Lung (tissue), 12 donors: ENCODE data around the gene ZNF276. TPM values are rescaled to one million over a fixed set of nuclear protein-coding genes. Genes with fewer than 3 reads are reported as not detected.
A peak's percentile ranks its signal among the peaks of the same experiment; 100 is the strongest.
"Not testable (repeated sequence)": the region's sequence is repeated elsewhere in the genome, so short reads cannot be mapped to it uniquely, and the experiment has no call there.

Experiments
- ATAC-seq: fragments of 200-7000 bp; cut with Tn5 transposase; one replicate; pipeline ENCODE4 v1.9.1; 2020; ENCODE audit warnings: moderate number of reproducible peaks; ENCODE audit not compliant: insufficient read depth, low FRiP score
- DNase-seq, 3 donors: peaks; one replicate each; pipeline ENCODE4 v3.0.0-alpha.2; 2013 to 2017
- H3K27ac ChIP-seq, 2 donors: one replicate each; pipeline ENCODE4 v1.5.1; 2013; ENCODE audit warnings: mild to moderate bottlenecking in 2 of 2, moderate library complexity in 2 of 2, control low read depth in 1 of 2, inconsistent platforms in 1 of 2, low read depth in 1 of 2, low read length in 1 of 2
- H3K27me3 ChIP-seq, 3 donors: one replicate each; pipeline ENCODE4 v1.5.1; 2013; ENCODE audit warnings: low read length in 2 of 3; ENCODE audit not compliant: control insufficient read depth in 3 of 3, insufficient read depth in 3 of 3
- H3K36me3 ChIP-seq, 4 donors: one replicate each; pipeline ENCODE4 v1.5.1; 2013; ENCODE audit warnings: low read length in 4 of 4, mild to moderate bottlenecking in 1 of 4, moderate library complexity in 1 of 4; ENCODE audit not compliant: control insufficient read depth in 4 of 4, insufficient read depth in 4 of 4
- H3K4me1 ChIP-seq, 5 donors: one replicate each; pipeline ENCODE4 v1.5.1; 2013; ENCODE audit warnings: low read length in 5 of 5, mild to moderate bottlenecking in 2 of 5, moderate library complexity in 1 of 5; ENCODE audit not compliant: control insufficient read depth in 5 of 5, insufficient read depth in 5 of 5
- H3K4me3 ChIP-seq: one replicate; pipeline ENCODE4 v1.5.1; 2013; ENCODE audit warnings: mild to moderate bottlenecking, control low read depth, moderate library complexity
- H3K9ac ChIP-seq, 2 donors: one replicate each; pipeline ENCODE4 v1.5.1; 2013; ENCODE audit warnings: low read length in 2 of 2, control low read depth in 1 of 2; ENCODE audit not compliant: insufficient read depth in 1 of 2
- H3K9me3 ChIP-seq, 4 donors: one replicate each; pipeline ENCODE4 v1.5.1; 2013; ENCODE audit warnings: low read length in 3 of 4, mild to moderate bottlenecking in 1 of 4, moderate library complexity in 1 of 4; ENCODE audit not compliant: control insufficient read depth in 4 of 4, insufficient read depth in 3 of 4
- CTCF ChIP-seq: IDR thresholded peaks from 2 replicates; pipeline ENCODE4 v1.5.1; 2012; ENCODE audit warnings: mild to moderate bottlenecking; ENCODE audit errors: control extremely low read depth, extremely low read depth
- WGBS, 2 donors: extraction: QIAGEN DNeasy Blood & Tissue Kit; methylation state at CpG; one replicate each; pipeline ENCODE4 v1.1.7; 2013; 5-methylcytosine and 5-hydroxymethylcytosine counted together
- polyA plus RNA-seq, 2 donors: library from polyadenylated mRNA; stranded (reverse); fragments of 200-250 nt; gene quantifications; one replicate each; pipeline ENCODE4 v1.2.1, GENCODE V29; 2013
- total RNA-seq, 2 donors: library from RNA; depleted of rRNA in 1 of 2; stranded (reverse); fragments of >200 nt in 1 of 2; gene quantifications; one replicate each; pipeline ENCODE4 v1.2.1, GENCODE V29; 2014 to 2021
- donor health status: control.
- donor health status: control.
- donor health status: Bipolar disorder and iron deficiency.
- donor health status: healthy.
- donor health status: DM: yes; HTN: yes; CAD: no.

Gene ZNF276
- total and polyA plus RNA-seq, 4 donors, result 21.8 to 34.9 (median 25.0) TPM

DNA sequence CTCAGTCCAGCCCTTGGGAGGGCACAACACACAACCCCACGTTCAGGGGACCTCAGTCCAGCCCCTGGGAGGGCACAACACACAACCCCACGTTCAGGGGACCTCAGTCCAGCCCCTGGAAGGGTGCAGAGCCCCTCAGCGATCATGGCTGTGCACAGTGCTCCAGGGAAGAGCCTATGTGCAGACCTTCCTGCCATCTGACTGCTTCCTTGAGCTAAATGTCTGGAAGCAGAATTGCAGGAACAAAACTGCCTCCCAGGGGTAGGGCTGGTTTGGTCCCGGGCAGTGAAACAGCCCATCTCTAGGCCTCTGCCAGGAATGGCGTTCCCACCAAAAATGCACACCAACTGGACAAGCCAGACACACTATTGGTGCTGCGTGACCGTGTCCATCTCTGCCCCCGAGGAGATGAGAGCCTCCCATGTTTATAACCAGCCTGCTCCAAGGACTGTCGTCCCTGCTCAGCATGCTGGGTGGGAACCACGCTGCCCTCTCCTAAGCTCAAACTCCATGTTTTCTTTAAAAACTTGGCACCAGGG, 44.0 kb downstream of the ZNF276 start:
- peaks cover 0 to 13% (median 5%) of the 10 kb centered on the region in 4 donors for H3K36me3 ChIP-seq
- no peak overlapping the region for H3K9ac ChIP-seq
- TF ChIP-seq CTCF, result no peak
- H3K9me3 ChIP-seq, result no peaks in the 10 kb centered on the region
- DNase-seq, result no peak
- peak overlapping the region in 1 of 2 donors; percentile 91 for H3K27ac ChIP-seq
- H3K4me1 ChIP-seq, result no peaks in the 10 kb centered on the region
- ATAC-seq, result peak; percentile 24
- H3K27me3 ChIP-seq, result no peaks in the 10 kb centered on the region
- 62 to 67% methylated on average over 10 of the region's 10 CpGs for WGBS, 2 donors
- no peak overlapping the region for H3K4me3 ChIP-seq

GRCh38 chr16:89770367-89770766, 49.0 kb downstream of the ZNF276 start:
- Histone ChIP-seq H3K4me1 (no peaks in the 10 kb centered on the region), H3K36me3 (peaks cover 0 to 19% (median 7%) of the 10 kb centered on the region in 4 donors), H3K27me3 (no peaks in the 10 kb centered on the region), H3K27ac (no peak overlapping the region), H3K9ac (no peak overlapping the region), H3K9me3 (no peaks in the 10 kb centered on the region), H3K4me3 (no peak overlapping the region)
- DNase-seq, result no peak
- ATAC-seq, result no peak
- no peak for TF ChIP-seq CTCF
- 86 to 97% methylated on average over 16 of the region's 16 CpGs for WGBS, 2 donors

DNA sequence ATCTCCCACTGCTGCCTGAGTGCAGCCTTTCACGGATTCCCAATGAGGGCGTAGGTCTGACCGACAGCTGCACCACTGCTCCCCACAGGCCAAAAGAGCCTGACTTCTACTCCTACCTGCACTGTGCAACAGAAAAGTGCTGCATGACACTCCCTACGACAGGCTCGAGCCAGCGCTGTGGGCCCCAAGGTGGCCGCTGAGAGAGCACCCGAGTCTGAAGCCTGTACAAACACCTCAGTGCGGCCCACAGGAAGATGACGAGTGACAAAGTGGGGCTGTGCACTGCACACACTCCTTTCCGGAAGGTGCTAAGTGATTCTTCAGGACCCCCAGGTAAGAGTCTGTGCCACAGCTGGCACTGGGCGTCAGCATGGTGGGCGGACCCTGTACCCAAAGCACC, 53.9 kb downstream of the ZNF276 start:
- Histone ChIP-seq H3K4me3 (no peak overlapping the region), H3K27ac (no peak overlapping the region), H3K9me3 (no peaks in the 10 kb centered on the region), H3K36me3 (peaks cover 0 to 29% (median 10%) of the 10 kb centered on the region in 4 donors), H3K9ac (no peak overlapping the region), H3K4me1 (no peaks in the 10 kb centered on the region), H3K27me3 (no peaks in the 10 kb centered on the region)
- TF ChIP-seq CTCF, result no peak
- ATAC-seq, result no peak
- WGBS, 2 donors, result 97% methylated on average over 13 of the region's 13 CpGs
- DNase-seq, result no peak

- not testable (repeated sequence) for H3K9me3 ChIP-seq, H3K4me1 ChIP-seq, DNase-seq, H3K27me3 ChIP-seq, H3K9ac ChIP-seq, ATAC-seq, H3K27ac ChIP-seq, H3K4me3 ChIP-seq
- WGBS, 2 donors, result 90 to 92% methylated on average over 5 of the region's 5 CpGs
- H3K36me3 ChIP-seq, result peaks cover 0 to 22% (median 9%) of the 10 kb centered on the region in 4 donors
Measured at GRCh38 chr16:89778211-89778610, 56.9 kb downstream of the ZNF276 start.
